GM21447 (cell line): ENCODE measurements around the gene CCL16.

Experiments
- ATAC-seq: cut with Tn5 transposase; IDR thresholded peaks from one replicate; pipeline ENCODE4 v1.9.1; 2021; ENCODE audit not compliant: unreplicated experiment

CCL16 gene

GRCh38 chr17:35988164-35988563 is 6.9 kb upstream of the CCL16 start:
- ATAC-seq, result no peak

DNA sequence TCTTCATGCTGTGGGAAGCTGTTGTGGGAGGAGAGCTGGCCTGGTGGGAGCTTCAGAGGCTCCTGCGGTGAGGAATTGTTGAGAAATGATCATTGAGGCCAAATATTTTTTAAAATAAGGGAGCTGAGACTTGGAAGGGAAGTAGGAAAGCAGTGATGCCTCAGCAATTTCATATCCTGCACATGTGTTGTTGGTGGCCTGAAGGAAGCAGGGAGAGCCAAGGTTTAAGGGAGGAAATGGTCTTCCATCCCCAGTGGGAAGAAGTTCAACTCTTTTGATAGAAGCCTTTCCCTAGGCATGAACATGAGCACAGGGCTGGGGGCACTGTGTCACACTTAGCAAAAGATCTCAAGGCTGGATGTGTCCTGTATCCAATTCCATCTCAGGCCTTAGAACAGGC is 5.3 kb upstream of the CCL16 start, which contains the start of gene CCL14:
Gene CCL14 (minus strand): TSS at position 87 of the 400 bp plus-strand sequence. CDS start 80 bp downstream, at position 7.
- ATAC-seq, result no peak

- no peak for ATAC-seq
These were observed 2.8 kb upstream of the CCL16 start for GRCh38 chr17:35984140-35984539.

DNA sequence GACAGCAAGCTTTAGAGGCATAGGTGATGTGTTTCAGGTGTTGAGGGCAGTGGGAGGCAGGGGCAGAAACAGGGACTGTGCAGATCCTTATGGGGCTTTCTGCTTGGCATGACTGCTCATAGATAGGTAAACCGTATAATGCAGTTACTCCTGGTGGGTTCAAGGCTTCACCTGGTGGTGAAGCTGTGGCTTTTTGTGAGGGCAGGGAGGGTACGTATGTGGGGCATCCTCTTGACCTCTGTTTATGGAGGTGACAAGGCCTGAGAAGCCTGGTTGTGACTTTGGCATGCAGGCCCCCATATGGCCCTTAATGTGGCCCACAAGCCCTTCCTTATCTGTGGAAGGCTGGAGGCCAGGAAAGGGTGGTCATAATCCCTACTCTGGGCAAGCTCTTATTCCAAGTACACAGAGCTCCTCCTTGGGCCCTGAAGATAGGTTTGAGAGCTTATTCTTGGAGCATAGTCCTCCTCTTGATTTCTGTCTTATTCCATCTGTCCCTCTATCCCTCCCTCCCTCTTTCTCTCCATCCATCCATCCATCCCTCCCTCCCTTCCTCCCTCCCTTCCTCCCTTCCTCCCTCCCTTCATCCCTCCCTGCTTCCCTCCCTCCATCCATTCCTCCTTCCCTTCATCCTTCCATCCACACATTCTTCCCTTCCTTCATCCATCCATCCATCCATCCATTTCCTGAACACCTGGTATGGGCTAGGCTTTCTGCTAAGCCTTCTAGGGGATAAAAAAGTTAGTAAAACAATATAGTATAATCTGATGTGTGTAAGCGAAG is 1.3 kb upstream of the CCL16 start:
- ATAC-seq, result no peak

DNA sequence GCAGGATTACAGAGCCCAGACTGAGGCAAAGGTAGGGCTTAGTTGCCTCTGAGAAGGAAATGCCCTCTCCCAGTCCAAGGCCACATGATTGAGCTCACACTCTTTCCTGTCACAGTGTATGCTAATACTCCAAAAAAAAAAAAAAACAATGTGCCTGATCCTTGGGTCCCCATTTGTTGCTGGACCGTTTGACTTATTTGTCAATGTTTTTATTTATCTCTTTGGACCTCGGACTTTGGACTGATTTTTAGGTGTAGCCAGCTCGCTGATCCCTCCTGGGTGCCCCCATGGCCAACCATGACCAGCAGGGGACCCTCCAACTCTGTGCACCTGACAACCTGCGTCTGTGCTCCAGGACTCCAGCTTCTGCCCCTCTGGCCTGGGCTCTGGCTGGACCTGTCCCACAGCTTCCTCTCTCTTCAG is 622 bp upstream of the CCL16 start:
- no peak for ATAC-seq

DNA sequence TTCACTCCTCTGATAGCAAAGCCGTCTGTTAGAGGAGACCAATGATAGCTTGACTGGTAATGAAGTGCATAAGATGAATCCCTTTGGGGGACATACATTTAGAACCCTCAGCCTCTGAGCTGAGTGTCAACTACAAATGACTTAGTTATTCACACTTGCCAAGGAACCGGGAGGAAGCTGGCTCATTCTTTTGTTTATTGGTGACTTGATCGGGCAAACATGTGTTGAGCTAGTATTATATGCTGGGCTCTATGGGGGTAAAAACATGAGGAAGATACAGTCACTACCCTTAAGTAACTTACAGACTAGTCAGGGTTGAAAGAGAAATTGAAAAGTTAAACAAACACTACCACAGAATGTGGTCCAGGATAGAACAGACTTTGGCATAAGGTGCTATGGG is 3.0 kb downstream of the CCL16 start:
- ATAC-seq, result no peak

GRCh38 chr17:35977509-35977908 is 3.8 kb downstream of the CCL16 start:
- no peak for ATAC-seq

GRCh38 chr17:35973333-35974260 is 7.7 kb downstream of the CCL16 start:
- ATAC-seq, result no peak

DNA sequence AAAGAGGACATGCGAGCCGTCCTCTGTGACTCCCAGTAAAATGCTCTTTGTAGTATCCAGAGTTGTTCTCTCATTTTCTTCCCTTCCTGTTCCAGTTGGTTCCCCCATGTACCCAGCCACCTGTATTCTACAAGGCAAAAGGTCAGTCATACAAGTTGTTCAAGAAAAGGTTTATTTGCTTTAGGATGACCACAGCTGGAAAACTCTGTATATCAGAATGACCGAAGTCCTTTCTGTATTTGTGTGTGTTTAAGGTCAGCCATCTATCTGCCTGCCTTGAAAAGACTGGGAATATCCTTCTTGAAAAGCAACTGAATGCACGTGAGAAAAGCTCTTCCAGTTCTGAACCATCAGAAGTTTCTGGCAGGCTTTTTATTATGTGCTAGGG is 8.4 kb downstream of the CCL16 start:
- ATAC-seq, result no peak

GRCh38 chr17:35972535-35972934 is 8.8 kb downstream of the CCL16 start:
- no peak for ATAC-seq

DNA sequence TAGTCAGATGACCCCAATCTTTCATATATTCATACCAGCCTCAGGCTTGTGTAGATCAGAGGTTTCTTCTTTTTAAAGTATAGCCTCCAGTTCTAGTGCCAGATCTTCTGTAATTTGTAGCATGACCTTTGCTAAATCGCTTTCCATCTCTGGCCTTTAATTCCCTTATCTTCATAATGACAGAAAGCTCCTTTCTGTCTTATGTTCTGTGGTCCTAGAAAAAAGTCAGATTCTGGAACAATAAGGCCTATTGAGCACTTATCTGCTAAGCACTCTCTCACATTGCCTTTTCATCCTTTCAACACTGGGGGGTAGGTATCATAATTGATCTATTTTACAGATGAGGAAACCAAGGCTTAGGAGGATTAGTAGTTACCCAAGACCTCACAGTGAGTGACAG is 9.2 kb downstream of the CCL16 start:
- ATAC-seq, result no peak

DNA sequence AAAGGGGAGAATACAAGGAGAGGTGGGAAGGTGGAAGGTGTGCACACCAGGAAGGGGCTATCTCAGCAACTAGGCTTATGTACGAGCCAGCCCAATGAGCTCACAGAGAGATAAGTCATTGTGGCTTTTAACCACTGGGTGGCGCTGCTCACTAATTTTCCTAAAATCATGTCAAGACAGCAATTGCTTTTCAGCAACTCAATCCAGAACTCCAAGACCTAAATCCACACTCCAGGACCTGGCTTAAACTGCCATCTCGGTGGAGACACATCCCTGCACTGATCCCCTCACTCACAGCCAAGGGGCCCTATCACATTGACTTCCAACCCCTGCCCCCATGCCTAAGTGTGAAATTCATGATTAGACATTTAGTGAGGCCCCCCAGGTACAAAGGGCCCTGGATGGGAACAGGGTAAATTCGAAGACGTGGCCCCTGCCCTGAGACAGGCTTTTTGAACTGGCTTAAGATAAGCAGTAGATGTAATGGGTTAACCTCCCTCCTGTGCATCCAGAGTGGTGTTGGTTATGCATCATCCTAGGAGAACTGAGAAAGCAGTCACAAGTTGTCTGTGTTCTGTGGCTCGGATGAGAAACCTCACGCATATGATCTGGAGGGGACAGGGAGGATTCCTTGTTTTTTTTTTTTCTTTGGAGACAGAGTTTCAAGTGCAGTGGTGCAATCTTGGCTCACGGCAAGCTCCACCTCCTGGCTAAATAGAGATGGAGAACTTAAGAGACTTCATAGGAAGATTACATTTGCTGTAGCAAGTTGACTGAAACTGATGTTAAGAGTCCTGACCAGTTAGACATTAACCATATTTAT is 11.5 kb downstream of the CCL16 start:
- ATAC-seq, result no peak

- ATAC-seq, result no peak
These were observed 12.7 kb downstream of the CCL16 start for GRCh38 chr17:35968520-35969054.

GRCh38 chr17:35965272-35965671 is 16.0 kb downstream of the CCL16 start:
- no peak for ATAC-seq

GRCh38 chr17:35963663-35964062 is 17.6 kb downstream of the CCL16 start:
- no peak for ATAC-seq

DNA sequence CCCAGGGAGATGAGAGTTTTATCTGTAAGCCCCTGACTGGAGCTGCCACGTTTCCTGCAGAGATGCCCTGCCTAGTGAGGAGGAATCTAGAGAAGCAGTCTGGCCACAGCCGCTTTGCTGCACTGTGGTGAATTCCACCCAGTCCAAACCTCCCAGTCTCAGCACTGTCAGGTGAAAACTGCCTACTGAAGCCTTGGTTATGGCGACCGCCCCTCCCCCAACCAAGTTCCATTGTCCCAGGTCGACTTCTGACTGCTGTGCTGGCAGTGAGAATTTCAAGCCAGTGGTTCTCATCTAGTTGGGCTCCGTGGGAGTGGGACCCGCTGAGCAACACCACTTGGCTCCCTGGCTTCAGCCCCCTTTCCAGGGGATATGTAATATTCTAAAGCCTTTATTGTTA is 27.6 kb downstream of the CCL16 start:
- no peak for ATAC-seq

DNA sequence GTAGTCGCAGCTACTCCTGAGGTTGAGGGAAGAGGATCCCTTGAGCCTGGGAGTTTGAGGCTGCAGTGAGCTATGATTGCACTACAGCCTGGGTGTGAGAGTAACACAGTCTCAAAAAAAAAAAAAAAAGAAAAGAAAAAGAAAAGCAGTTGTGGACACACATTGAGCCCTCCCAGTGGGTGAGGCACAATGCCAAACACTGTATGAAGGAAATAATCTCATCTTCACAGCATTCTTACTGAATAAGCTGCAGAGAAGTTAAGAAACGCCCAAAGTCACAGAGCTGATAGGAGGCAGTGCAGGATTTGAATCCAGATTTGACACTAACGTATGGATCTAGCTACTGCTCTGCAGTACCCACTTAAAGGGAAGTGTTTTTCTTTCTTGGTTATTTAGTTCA is 31.9 kb downstream of the CCL16 start:
- ATAC-seq, result no peak

DNA sequence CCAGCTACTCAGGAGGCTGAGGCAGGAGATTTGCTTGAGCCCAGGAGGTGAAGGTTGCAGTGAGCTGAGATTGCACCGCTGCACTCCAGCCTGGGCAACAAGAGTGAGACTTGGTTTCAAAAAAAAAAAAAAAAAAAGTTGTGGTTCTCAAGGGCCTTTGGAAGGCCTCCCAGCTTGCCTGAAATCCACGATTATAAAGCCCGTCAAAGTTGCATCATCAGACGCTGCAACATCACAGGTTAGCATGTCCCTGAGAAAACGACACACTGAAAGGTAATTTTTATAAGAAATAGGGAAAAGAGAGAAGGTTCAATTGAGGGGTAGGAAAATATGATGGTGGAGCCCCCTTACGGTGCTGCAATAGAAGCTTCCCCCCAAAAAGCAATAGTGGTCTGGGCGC is 33.2 kb downstream of the CCL16 start:
- ATAC-seq, result no peak

DNA sequence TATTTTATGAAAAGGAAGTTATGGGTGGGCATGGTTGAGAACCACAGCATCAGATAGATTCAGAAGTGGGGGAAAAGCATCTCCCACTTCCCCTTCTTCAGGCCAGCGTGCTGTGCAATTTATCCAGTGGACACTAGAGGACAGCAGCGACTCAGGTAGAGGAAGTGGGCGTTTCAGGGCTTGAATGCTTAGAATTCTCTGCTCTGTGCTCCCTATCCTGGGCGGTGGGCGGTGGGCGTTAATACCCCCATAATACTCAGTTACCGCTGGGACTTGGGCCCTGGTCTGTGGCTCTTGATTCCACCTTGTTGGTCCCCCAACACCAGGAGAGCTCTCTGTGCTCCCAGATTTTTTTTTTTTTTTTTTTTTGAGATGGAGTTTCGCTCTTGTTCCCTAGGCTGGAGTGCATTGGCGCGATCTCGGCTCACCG is 34.1 kb downstream of the CCL16 start:
- no peak for ATAC-seq

DNA sequence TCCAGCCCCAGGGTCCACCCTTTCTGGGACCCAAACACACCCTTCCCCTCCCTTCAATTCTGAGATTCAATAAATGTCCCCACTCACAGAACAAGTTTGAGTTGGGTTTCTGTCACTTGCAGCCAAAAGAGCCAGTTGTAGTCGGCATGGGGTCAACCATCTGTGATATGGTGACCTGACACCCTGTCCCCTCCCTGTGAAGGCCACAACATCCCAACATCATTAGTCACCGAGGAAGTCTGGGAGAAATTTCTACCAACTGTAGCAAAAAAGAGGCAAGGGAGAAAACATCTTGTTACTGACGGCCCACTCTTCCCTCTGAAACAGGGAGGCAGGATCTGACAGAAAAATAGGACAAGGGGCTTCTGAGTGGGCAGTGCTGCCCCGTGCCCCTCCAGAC is 37.1 kb downstream of the CCL16 start:
- no peak for ATAC-seq

- no peak for ATAC-seq
These were observed 37.8 kb downstream of the CCL16 start, which contains the start of gene LYZL6 for GRCh38 chr17:35943537-35943936. LYZL6 (minus strand) TSS chr17:35943713; CDS start chr17:35939356, 4,357 bp downstream.
